GM23248 (cell line): ENCODE measurements around the gene TVP23C. TPM values are rescaled to one million over a fixed set of nuclear protein-coding genes. Genes with fewer than 3 reads are reported as not detected.

Source experiments
- DNase-seq: peaks from one replicate; pipeline ENCODE4 v3.0.0-alpha.2; 2015
- H2AFZ ChIP-seq: fragments of 200-600 bp; sonication (generic); 2 replicates; pipeline ENCODE4 v1.6.1; 2016; ENCODE audit warnings: antibody characterized with exemption
- H3F3A ChIP-seq: fragments of 200-600 bp; sonication (generic); 2 replicates; pipeline ENCODE4 v1.6.1; 2016; ENCODE audit warnings: mild to moderate bottlenecking, antibody characterized with exemption, mixed run types; ENCODE audit not compliant: insufficient read depth
- H3K27ac ChIP-seq: fragments of 200-600 bp; sonication (generic); 2 replicates; pipeline ENCODE4 v1.5.1; 2016; ENCODE audit warnings: mild to moderate bottlenecking
- H3K27me3 ChIP-seq: fragments of 200-600 bp; sonication (generic); replicated peaks from 2 replicates; pipeline ENCODE4 v1.6.1; 2016; ENCODE audit warnings: mild to moderate bottlenecking; ENCODE audit not compliant: insufficient read depth
- H3K36me3 ChIP-seq: fragments of 200-600 bp; sonication (generic); 2 replicates; pipeline ENCODE4 v1.6.1; 2016; ENCODE audit warnings: low read depth, mild to moderate bottlenecking
- H3K4me1 ChIP-seq: fragments of 200-600 bp; sonication (generic); 2 replicates; pipeline ENCODE4 v1.6.1; 2016; ENCODE audit warnings: mild to moderate bottlenecking; ENCODE audit not compliant: insufficient read depth
- H3K4me2 ChIP-seq: fragments of 200-600 bp; sonication (generic); one replicate; pipeline ENCODE4 v1.6.1; 2016; ENCODE audit warnings: mild to moderate bottlenecking; ENCODE audit not compliant: unreplicated experiment
- H3K4me3 ChIP-seq: fragments of 200-600 bp; sonication (generic); 2 replicates; pipeline ENCODE4 v1.5.1; 2016; ENCODE audit warnings: mild to moderate bottlenecking
- H3K79me2 ChIP-seq: fragments of 200-600 bp; sonication (generic); 2 replicates; pipeline ENCODE4 v1.6.1; 2016; ENCODE audit warnings: mild to moderate bottlenecking; ENCODE audit not compliant: insufficient read depth
- H3K9ac ChIP-seq: fragments of 200-600 bp; sonication (generic); 2 replicates; pipeline ENCODE4 v1.6.1; 2016; ENCODE audit warnings: mild to moderate bottlenecking
- H3K9me2 ChIP-seq: fragments of 200-600 bp; sonication (generic); 2 replicates; pipeline ENCODE4 v1.6.1; 2016; ENCODE audit warnings: mixed run types, mild to moderate bottlenecking, moderate library complexity; ENCODE audit not compliant: insufficient read depth
- H3K9me3 ChIP-seq: fragments of 200-600 bp; sonication (generic); one replicate; pipeline ENCODE4 v1.6.1; 2017; ENCODE audit warnings: low read depth
- H4K20me1 ChIP-seq: fragments of 200-600 bp; sonication (generic); 2 replicates; pipeline ENCODE4 v1.6.0; 2016; ENCODE audit not compliant: insufficient read depth
- EZH2 ChIP-seq: fragments of 200-600 bp; sonication (generic); IDR thresholded peaks from 2 replicates; pipeline ENCODE4 v1.6.1; 2018; ENCODE audit warnings: antibody characterized with exemption, mild to moderate bottlenecking; ENCODE audit not compliant: insufficient read depth, poor library complexity, severe bottlenecking
- EZH2phosphoT487 ChIP-seq: fragments of 200-600 bp; sonication (generic); IDR thresholded peaks from 2 replicates; pipeline ENCODE4 v1.6.1; 2018; ENCODE audit warnings: antibody characterized with exemption, moderate library complexity, mild to moderate bottlenecking, low read depth; ENCODE audit not compliant: insufficient read depth
- WGBS, 2 experiments: methylation state at CpG; one replicate each; pipeline ENCODE4 v1.1.6; 2015 to 2017; ENCODE audit warnings: low lambda C conversion rate in 2 of 2, low coverage in 1 of 2; ENCODE audit errors: missing lambda C conversion rate in 2 of 2; 5-methylcytosine and 5-hydroxymethylcytosine counted together
- in situ Hi-C: fragments of 300-500 bp; cut with MboI; formaldehyde crosslinking; loops from 2 replicates; pipeline ENCODE4 v1.15.0; 2020
- polyA plus RNA-seq: library from polyadenylated mRNA; unstranded; fragments of >200 nt; fragmentation: Nextera tagmentation; extraction: Ambion mirVana; gene quantifications from 2 replicates; pipeline ENCODE4 v1.2.1, GENCODE V29; 2016
- total RNA-seq: library from RNA; depleted of rRNA; stranded (reverse); fragments of >200 nt; shearing (Covaris generic); gene quantifications from 2 replicates; pipeline ENCODE4 v1.2.3, GENCODE V29; 2014

The TVP23C gene
- total and polyA plus RNA-seq, 2 experiments from 2014 or later = 6.7 to 9.6 TPM

DNA sequence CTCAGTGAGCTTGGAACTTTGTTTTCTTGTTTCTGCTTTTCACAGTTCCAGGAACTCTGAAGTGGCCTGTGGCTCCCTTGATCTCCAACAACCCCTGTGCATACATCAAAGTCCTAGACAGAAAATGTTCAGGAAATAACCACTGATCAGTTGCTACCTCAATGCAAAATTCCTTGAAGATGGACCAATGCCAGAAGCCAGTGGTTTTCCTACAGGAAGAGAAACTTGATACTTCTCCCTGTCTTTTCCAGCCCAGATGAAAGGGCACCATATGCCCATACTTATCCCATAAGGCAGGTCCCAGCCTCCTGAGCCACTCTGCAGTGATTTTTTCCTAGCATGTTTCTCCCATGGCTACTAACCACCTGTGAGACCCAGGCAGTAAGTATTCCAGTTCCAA, 83.6 kb downstream of the TVP23C start:
- peaks cover 17% of the 10 kb centered on the region for H3K4me1 ChIP-seq
- H3K27ac ChIP-seq = no peak overlapping the region
- no peak overlapping the region for H3K4me2 ChIP-seq
- no peaks in the 10 kb centered on the region for H3K36me3 ChIP-seq
- peaks cover 7% of the 10 kb centered on the region for H3F3A ChIP-seq
- H3K27me3 ChIP-seq = no peaks in the 10 kb centered on the region
- H3K9me2 ChIP-seq = no peaks in the 10 kb centered on the region
- in situ Hi-C loops = no loop called here
- TF ChIP-seq EZH2phosphoT487 = no peak
- TF ChIP-seq EZH2 = no peak
- no peak for DNase-seq
- no peak overlapping the region for H3K4me3 ChIP-seq
- H4K20me1 ChIP-seq = no peaks in the 10 kb centered on the region
- no peak overlapping the region for H2AFZ ChIP-seq
- no peaks in the 10 kb centered on the region for H3K79me2 ChIP-seq
- no peak overlapping the region for H3K9ac ChIP-seq
- no peaks in the 10 kb centered on the region for H3K9me3 ChIP-seq

DNA sequence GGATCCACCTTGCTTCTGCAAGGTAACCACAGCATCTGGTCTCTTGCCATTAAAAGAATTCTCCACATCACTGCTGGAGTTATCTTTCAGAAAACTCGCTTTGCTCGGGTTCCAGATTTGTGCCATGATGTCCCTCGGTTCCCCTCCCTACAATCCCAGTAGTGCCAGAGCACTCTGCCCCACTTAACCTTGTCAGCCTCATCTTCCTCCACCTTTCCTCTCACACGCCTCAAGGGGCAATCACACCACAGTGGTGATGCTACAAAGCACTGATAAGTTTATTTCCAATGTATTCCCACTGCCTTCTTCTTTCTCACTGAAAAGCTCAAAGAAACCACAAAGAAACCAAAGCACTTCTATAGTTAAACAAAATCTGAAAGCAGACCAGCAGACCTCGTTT, 84.4 kb downstream of the TVP23C start:
- H3K9me2 ChIP-seq = no peaks in the 10 kb centered on the region
- WGBS, 2 experiments = 83 to 90% methylated on average over 4 to 5 of the region's 5 CpGs
- H3K27ac ChIP-seq = no peak overlapping the region
- H3K79me2 ChIP-seq = no peaks in the 10 kb centered on the region
- no peak overlapping the region for H3K4me3 ChIP-seq
- peaks cover 7% of the 10 kb centered on the region for H3F3A ChIP-seq
- no peak overlapping the region for H3K9ac ChIP-seq
- H4K20me1 ChIP-seq = no peaks in the 10 kb centered on the region
- H3K4me1 ChIP-seq = peaks cover 17% of the 10 kb centered on the region
- H2AFZ ChIP-seq = no peak overlapping the region
- no peak for DNase-seq
- no peaks in the 10 kb centered on the region for H3K36me3 ChIP-seq
- H3K9me3 ChIP-seq = no peaks in the 10 kb centered on the region
- H3K27me3 ChIP-seq = no peaks in the 10 kb centered on the region
- in situ Hi-C loops = no loop called here
- no peak overlapping the region for H3K4me2 ChIP-seq
- TF ChIP-seq EZH2 (no peak), EZH2phosphoT487 (no peak)

DNA sequence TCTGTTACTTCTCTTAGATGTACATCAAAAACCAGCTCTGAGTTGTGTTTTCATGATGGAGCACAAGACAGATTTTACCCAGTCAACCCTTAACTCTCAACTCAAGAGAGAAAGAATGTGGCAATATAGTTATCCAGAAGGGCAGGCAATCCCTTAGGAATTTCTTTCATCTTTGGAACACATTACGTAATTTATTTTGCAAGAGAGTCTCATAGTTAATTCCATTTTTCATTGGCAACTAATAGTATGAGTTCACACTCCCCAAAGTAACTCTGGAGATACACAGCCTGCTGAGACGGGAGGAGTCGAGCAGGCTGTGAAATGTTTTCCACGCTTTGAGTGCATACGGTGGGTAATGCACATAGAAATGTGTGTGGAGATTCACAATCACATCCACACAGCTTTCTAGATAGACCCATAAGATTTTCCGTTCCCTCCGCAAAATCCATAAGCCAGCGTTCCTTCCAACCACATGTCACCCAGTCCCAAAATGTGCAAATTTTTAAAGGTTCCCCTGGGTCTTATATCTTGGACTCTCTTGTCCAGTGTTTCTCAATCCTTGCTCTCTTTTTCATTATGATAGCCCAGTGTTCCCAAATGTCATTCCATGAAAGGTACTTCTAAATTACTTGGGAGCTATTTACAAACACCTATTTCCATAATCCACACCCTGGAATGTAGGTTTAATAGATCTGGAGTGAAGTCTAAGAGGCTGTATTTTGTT, 87.5 kb downstream of the TVP23C start:
- no peaks in the 10 kb centered on the region for H3K27me3 ChIP-seq
- H3K4me3 ChIP-seq = 0 out of 2 replicates have a peak overlapping the region, but pooled peaks have one; percentile 17
- DNase-seq = peak; percentile 84
- no peaks in the 10 kb centered on the region for H3K79me2 ChIP-seq
- H3K4me2 ChIP-seq = peak overlapping the region; percentile 42
- TF ChIP-seq EZH2 (no peak), EZH2phosphoT487 (no peak)
- H3F3A ChIP-seq = peaks cover 7% of the 10 kb centered on the region
- no peaks in the 10 kb centered on the region for H3K36me3 ChIP-seq
- 9 to 10% methylated on average over 8 of the region's 8 CpGs for WGBS, 2 experiments
- H3K4me1 ChIP-seq = peaks cover 17% of the 10 kb centered on the region
- no peak overlapping the region for H3K9ac ChIP-seq
- no peaks in the 10 kb centered on the region for H4K20me1 ChIP-seq
- in situ Hi-C loops = no loop called here
- H3K9me3 ChIP-seq = no peaks in the 10 kb centered on the region
- no peaks in the 10 kb centered on the region for H3K9me2 ChIP-seq
- H2AFZ ChIP-seq = 0 out of 2 replicates have a peak overlapping the region, but pooled peaks have one; percentile 1
- peak overlapping the region; percentile 9; the same call in 1 of the 2 replicates for H3K27ac ChIP-seq

DNA sequence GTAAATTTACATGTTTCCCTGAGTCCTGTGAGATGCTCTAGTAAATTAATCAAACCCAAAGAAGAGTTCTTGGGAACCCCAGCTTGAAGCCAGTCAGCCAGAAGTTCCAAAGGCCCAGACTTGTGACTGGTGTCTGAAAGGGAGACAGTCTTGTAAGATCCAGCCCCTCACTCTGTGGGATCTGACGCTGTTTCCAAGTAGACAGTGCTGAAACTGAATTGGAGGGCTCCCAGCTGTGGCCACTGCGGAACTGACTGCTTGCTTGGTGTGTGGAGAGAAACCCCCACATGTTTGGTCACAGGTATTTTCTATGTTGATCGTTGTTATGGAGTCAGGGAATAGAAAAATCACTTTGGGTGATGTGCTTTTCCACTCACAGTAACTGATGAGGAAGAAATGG, 90.4 kb downstream of the TVP23C start:
- Histone ChIP-seq H3K4me1 (peaks cover 10% of the 10 kb centered on the region), H3K4me3 (no peak overlapping the region), H3K79me2 (no peaks in the 10 kb centered on the region), H3K36me3 (no peaks in the 10 kb centered on the region), H2AFZ (no peak overlapping the region), H3K4me2 (no peak overlapping the region), H3K9me3 (no peaks in the 10 kb centered on the region), H3K27ac (no peak overlapping the region), H4K20me1 (no peaks in the 10 kb centered on the region), H3K27me3 (no peaks in the 10 kb centered on the region), H3F3A (peaks cover 7% of the 10 kb centered on the region), H3K9ac (no peak overlapping the region), H3K9me2 (no peaks in the 10 kb centered on the region)
- in situ Hi-C loops = no loop called here
- no peak for DNase-seq
- no peak for TF ChIP-seq EZH2
- TF ChIP-seq EZH2phosphoT487 = no peak
- WGBS, 2 experiments = 78% methylated on average over 3 of the region's 3 CpGs

DNA sequence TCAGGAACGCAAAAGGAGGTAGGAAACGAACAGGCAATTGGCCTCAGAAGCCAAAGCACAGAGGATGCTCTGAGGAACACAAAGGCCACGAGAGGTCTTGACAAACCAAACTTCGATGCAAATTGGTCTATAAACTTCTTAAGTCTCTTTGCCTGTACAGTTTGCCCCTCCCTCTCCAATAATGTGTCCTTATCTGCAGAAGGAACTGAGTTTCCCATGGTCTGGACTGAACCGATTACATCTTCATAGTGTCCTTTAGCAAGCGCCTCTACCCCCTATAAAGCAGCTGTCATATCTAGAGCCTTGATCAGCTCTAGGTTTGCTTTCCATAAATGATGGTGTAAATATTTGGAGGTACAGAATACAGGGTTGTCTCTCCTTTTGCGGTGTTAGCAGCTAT, 92.7 kb downstream of the TVP23C start:
- WGBS, 2 experiments = 61 to 65% methylated on average over 7 of the region's 7 CpGs
- Histone ChIP-seq H3K27ac (no peak overlapping the region), H3K4me1 (peaks cover 4% of the 10 kb centered on the region), H3K9ac (no peak overlapping the region), H3K79me2 (no peaks in the 10 kb centered on the region), H3K4me2 (no peak overlapping the region), H3F3A (peaks cover 4% of the 10 kb centered on the region; the same call in 1 of the 2 replicates), H3K36me3 (no peaks in the 10 kb centered on the region), H2AFZ (no peak overlapping the region), H3K9me2 (no peaks in the 10 kb centered on the region), H3K27me3 (no peaks in the 10 kb centered on the region), H3K4me3 (no peak overlapping the region), H4K20me1 (no peaks in the 10 kb centered on the region), H3K9me3 (no peaks in the 10 kb centered on the region)
- no peak for DNase-seq
- in situ Hi-C loops = no loop called here
- no peak for TF ChIP-seq EZH2
